Neutrophil (primary cell): ENCODE data around the gene PDE11A.

ENCODE experiments used
- H3K27ac ChIP-seq: fragments of 200-600 bp; sonication (generic); 2 replicates; pipeline ENCODE4 v1.5.1; 2016; ENCODE audit warnings: mild to moderate bottlenecking, moderate library complexity
- H3K27me3 ChIP-seq: fragments of 200-600 bp; sonication (generic); 2 replicates; pipeline ENCODE4 v1.6.0; 2016; ENCODE audit warnings: mild to moderate bottlenecking
- H3K36me3 ChIP-seq: fragments of 200-600 bp; sonication (generic); 2 replicates; pipeline ENCODE4 v1.5.1; 2017
- H3K4me1 ChIP-seq, 2 experiments: fragments of 200-600 bp in 1 of 2; sonication (generic) in 1 of 2; 1 replicate in 1 of 2; 2 replicates in 1 of 2; pipeline versions ENCODE4 v1.5.1 to v1.6.1; 2013 to 2016; ENCODE audit warnings: low read depth in 1 of 2, low read length in 1 of 2, mild to moderate bottlenecking in 1 of 2, moderate library complexity in 1 of 2; ENCODE audit not compliant: control insufficient read depth in 1 of 2, insufficient read depth in 1 of 2
- H3K4me3 ChIP-seq, 2 experiments: fragments of 200-600 bp in 1 of 2; sonication (generic) in 1 of 2; 1 replicate in 1 of 2; 2 replicates in 1 of 2; pipeline ENCODE4 v1.5.1; 2013 to 2016; ENCODE audit warnings: low read depth in 1 of 2, low read length in 1 of 2, mild to moderate bottlenecking in 1 of 2, moderate library complexity in 1 of 2
- H3K9me3 ChIP-seq: fragments of 200-600 bp; sonication (generic); 2 replicates; pipeline ENCODE4 v1.5.1; 2016
- TF ChIP-seq, protein P1 (sequence below): fragments of 200-600 bp; sonication (generic); IDR thresholded peaks from 2 replicates; pipeline ENCODE4 v1.5.1; 2016; ENCODE audit warnings: antibody characterized with exemption

The PDE11A gene

DNA sequence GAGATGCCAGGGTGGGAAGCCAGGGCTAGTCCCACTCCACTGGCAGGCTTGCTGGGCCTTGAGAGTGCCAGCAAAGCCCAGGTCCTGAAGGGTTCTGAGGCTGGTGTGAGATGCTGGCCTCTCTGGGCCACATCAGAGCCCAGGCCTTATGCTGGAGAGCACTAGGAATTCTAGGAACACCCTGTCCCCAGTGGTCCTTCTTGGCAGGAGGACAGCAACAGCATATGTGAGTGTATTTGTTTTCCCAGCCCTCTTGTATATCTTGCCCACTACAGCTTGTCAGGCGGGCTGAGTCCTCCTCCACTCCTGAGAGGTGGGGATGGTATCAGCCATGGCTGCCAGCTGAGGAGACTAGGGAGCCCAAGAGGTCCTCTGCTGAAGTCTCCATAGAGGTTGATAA, 327.0 kb downstream of the PDE11A start:
- Histone ChIP-seq H3K27ac (no peak overlapping the region), H3K9me3 (no peaks in the 10 kb centered on the region), H3K4me1 (no peaks in the 10 kb centered on the region), H3K36me3 (no peaks in the 10 kb centered on the region), H3K4me3 (no peak overlapping the region), H3K27me3 (no peaks in the 10 kb centered on the region)
- TF ChIP-seq, protein P1, sequence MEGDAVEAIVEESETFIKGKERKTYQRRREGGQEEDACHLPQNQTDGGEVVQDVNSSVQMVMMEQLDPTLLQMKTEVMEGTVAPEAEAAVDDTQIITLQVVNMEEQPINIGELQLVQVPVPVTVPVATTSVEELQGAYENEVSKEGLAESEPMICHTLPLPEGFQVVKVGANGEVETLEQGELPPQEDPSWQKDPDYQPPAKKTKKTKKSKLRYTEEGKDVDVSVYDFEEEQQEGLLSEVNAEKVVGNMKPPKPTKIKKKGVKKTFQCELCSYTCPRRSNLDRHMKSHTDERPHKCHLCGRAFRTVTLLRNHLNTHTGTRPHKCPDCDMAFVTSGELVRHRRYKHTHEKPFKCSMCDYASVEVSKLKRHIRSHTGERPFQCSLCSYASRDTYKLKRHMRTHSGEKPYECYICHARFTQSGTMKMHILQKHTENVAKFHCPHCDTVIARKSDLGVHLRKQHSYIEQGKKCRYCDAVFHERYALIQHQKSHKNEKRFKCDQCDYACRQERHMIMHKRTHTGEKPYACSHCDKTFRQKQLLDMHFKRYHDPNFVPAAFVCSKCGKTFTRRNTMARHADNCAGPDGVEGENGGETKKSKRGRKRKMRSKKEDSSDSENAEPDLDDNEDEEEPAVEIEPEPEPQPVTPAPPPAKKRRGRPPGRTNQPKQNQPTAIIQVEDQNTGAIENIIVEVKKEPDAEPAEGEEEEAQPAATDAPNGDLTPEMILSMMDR, result no peak

DNA sequence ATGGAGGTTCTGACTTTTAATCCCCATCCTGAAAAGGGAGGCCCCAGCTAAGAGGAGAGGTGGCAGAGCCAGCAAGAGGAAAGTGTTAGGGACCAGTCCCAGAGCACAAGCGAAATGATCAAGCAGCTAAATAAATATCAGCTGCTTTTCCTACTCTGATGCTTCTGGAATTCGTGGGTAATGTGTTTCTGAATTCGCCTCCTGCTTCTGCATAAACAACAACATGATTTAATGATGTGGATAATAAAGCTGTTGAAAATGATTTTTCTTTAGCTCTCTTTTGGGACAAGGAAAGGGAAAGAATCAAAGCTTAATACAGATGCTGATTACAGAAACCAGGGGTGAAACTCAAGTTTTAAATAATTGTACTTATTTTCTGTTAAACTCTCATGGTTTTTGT, 329.7 kb downstream of the PDE11A start:
- Histone ChIP-seq H3K9me3 (no peaks in the 10 kb centered on the region), H3K27me3 (no peaks in the 10 kb centered on the region), H3K27ac (no peak overlapping the region), H3K36me3 (no peaks in the 10 kb centered on the region), H3K4me3 (no peak overlapping the region), H3K4me1 (no peaks in the 10 kb centered on the region)
- TF ChIP-seq, protein P1, result no peak

DNA sequence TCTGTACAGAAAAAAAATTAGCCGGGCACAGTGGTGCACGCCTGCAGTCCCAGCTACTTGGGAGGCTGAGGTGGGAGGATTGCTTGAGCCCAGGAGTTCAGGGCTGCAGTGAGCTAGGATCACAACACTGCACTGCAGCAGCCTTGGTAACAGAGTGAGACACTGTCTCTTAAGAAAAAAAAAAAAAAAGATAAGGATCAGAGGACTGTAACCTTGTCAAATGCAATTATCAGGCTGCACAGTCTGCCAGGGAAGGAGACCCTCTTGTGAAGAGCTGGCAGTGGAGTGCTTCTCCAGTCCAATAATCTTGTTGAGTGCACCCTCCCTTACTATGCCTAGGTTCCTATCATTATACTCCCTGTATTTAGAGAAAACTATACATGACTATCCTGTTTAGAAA, 330.7 kb downstream of the PDE11A start:
- Histone ChIP-seq H3K4me1 (no peaks in the 10 kb centered on the region), H3K4me3 (no peak overlapping the region), H3K9me3 (no peaks in the 10 kb centered on the region), H3K27ac (no peak overlapping the region), H3K27me3 (no peaks in the 10 kb centered on the region), H3K36me3 (no peaks in the 10 kb centered on the region)
- TF ChIP-seq, protein P1, result no peak

DNA sequence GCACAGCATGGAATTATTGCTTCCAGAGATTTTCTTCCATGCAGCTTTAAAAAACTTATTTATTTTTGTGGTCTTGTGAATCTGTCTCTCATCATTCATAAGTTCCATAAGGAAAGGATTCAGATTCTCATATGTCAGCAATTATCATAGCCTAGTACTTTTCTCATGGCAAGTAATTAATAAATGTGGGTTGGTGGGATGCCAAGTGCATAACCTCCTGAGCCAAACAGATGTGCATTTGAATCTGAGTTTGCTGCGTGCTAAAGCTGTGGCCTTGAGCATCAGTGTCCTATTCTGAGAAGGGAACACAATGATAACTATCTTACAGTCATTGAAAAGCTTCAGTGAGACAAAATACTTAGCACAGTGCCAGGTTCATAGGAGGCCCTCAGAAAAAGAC, 331.9 kb downstream of the PDE11A start:
- TF ChIP-seq, protein P1, result no peak
- H3K27ac ChIP-seq, result no peak overlapping the region
- no peaks in the 10 kb centered on the region for H3K36me3 ChIP-seq
- H3K9me3 ChIP-seq, result no peaks in the 10 kb centered on the region
- H3K4me1 ChIP-seq, result no peaks in the 10 kb centered on the region
- H3K4me3 ChIP-seq, result no peak overlapping the region
- H3K27me3 ChIP-seq, result no peaks in the 10 kb centered on the region

- TF ChIP-seq, protein P1, result no peak
- no peak overlapping the region for H3K27ac ChIP-seq
These were observed 333.9 kb downstream of the PDE11A start for GRCh38 chr2:177738461-177739235.

More at GRCh38 chr2:177738461-177739235, 333.9 kb downstream of the PDE11A start:
- H3K27me3 ChIP-seq, result no peaks in the 10 kb centered on the region
- H3K36me3 ChIP-seq, result no peaks in the 10 kb centered on the region
- no peaks in the 10 kb centered on the region for H3K9me3 ChIP-seq
- no peaks in the 10 kb centered on the region for H3K4me1 ChIP-seq
- H3K4me3 ChIP-seq, result no peak overlapping the region
